GM12874 (cell line): Measurements from ENCODE around the gene ATP6V0D1.

Experiments used
- CTCF ChIP-seq: IDR thresholded peaks from 2 replicates; pipeline ENCODE4 v1.5.1; 2011; ENCODE audit warnings: low read depth, mild to moderate bottlenecking, control low read depth, low read length, moderate library complexity; ENCODE audit not compliant: insufficient read depth

ATP6V0D1 gene

GRCh38 chr16:67405336-67405735 lies 75.6 kb downstream of the ATP6V0D1 start:
- no peak for TF ChIP-seq CTCF

- no peak for TF ChIP-seq CTCF
Measured at GRCh38 chr16:67404740-67405226, 76.2 kb downstream of the ATP6V0D1 start.

GRCh38 chr16:67403976-67404555 lies 76.9 kb downstream of the ATP6V0D1 start:
- TF ChIP-seq CTCF = no peak

DNA sequence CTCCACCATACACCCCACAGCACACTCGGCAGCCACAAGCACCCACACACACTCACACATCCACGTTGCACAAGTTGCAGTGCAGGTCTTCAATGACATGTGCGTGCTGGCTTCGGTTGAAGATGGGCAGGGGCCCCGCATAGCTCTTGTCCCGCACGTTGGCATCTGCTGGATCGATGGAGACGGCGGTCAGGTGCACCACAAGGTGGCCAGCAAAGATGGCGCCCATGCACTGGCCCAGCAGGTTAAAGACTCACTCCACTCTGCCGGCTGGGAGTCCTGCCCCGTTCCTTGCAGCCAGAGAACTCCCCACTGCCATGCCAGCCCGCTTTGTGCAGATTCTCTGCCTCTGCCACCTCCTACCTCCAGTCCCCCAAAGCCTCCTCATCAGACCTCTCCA lies 80.1 kb downstream of the ATP6V0D1 start:
- TF ChIP-seq CTCF = no peak

DNA sequence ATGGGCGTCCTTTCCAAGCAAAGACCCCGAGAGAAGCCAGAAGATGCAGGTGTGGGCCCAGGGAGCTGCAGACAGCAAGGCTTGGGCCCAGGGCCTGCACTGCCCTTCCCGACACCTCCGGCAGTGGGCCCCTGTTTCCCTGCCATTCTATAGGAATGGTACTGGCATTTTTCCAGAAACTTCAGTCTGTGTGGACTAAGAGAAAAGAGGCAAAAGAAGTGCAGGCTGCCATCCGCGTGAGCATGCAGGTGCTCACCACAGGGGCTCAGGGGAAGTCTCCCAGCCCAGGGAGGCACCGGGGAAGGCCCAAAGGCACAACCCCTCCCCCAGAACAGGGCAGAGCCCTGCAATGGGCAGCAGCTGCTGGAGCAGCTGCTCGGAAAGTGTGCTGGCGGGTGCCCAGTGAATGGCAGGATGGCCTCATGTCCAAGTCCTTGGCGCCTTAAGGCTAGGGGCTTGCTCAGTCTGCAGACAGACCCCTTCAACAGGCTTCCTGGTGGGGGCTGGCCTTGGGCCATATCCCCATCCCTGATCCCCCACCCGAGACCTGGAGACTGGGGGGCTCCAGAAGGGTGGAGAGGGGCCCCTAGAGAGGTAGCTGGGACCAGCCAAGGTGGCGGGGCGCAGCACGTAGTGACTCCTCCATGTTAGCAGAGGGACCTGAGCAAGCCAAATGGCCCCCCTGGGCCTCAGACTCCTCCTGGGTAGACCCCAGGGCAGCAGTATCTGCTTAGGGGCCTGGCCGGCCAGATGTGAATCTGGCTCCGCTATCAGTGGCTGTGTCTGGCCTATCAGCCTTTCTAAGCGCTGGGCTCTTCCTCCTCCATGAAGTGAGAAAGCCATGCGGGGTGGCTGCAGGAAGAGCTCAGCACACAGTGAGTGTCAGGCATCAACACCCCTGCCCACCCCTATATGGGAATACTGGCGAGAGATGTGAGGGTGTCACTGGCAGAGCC lies 80.9 kb downstream of the ATP6V0D1 start:
- no peak for TF ChIP-seq CTCF

GRCh38 chr16:67399218-67399733 lies 81.7 kb downstream of the ATP6V0D1 start:
- TF ChIP-seq CTCF = peak; percentile 90

- TF ChIP-seq CTCF = no peak
Measured at GRCh38 chr16:67398546-67399217, 82.3 kb downstream of the ATP6V0D1 start.
